IMR-90 (cell line): ENCODE results near the gene SERPING1. TPM values are rescaled to one million over a fixed set of nuclear protein-coding genes. Genes with fewer than 3 reads are reported as not detected.

Experiments
- ATAC-seq: fragments of 200-7000 bp; cut with Tn5 transposase; 2 replicates; pipeline ENCODE4 v1.9.1; 2020; ENCODE audit warnings: low read depth, mild to moderate bottlenecking, moderate library complexity
- BruUV-seq: library from RNA; stranded (reverse); fragments of 400-500 nt; replicated peaks from 2 replicates; lab custom pipeline; 2021; lab: Mats Ljungman, UMichigan
- CTCF ChIA-PET: fragments of 300-600 bp; formaldehyde crosslinking; extraction: SDS; loops from one replicate; lab custom pipeline; 2021; ENCODE audit warnings: antibody characterized with exemption; lab: Yijun Ruan, JAX
- POLR2A ChIA-PET: fragments of 300-600 bp; sonication (Branson Sonifier 250); formaldehyde crosslinking; loops from one replicate; lab custom pipeline; 2022; ENCODE audit warnings: antibody characterized with exemption; ENCODE audit not compliant: unreplicated experiment; lab: Charles Lee
- DNase-seq: peaks from one replicate; pipeline ENCODE4 v3.0.0; 2013
- H2AFZ ChIP-seq: replicated peaks from 2 replicates; pipeline ENCODE3; 2013; ENCODE audit warnings: low read length, mild to moderate bottlenecking; ENCODE audit not compliant: poor library complexity
- H2AK5ac ChIP-seq: 2 replicates; pipeline ENCODE4 v1.6.1; 2013; ENCODE audit warnings: low read depth, low read length, inconsistent platforms
- H2AK9ac ChIP-seq: replicated peaks from 2 replicates; pipeline ENCODE3; 2013; ENCODE audit warnings: mild to moderate bottlenecking, low read depth, low read length, moderate library complexity; ENCODE audit not compliant: poor library complexity
- H2BK120ac ChIP-seq: 2 replicates; pipeline ENCODE4 v1.6.1; 2013; ENCODE audit warnings: low read depth, low read length, inconsistent platforms
- H2BK15ac ChIP-seq: 3 replicates; pipeline ENCODE4 v1.6.1; 2013; ENCODE audit warnings: low read depth, low read length, inconsistent platforms
- H2BK20ac ChIP-seq: 2 replicates; pipeline ENCODE4 v1.6.1; 2013; ENCODE audit warnings: low read depth, mild to moderate bottlenecking, inconsistent platforms, low read length, moderate library complexity
- H2BK5ac ChIP-seq: 2 replicates; pipeline ENCODE4 v1.6.1; 2013; ENCODE audit warnings: mild to moderate bottlenecking, low read depth, low read length, inconsistent platforms; ENCODE audit not compliant: poor library complexity, severe bottlenecking
- H3K14ac ChIP-seq: replicated peaks from 2 replicates; pipeline ENCODE4 v1.6.1; 2013; ENCODE audit warnings: low read depth, low read length, inconsistent platforms
- H3K18ac ChIP-seq: 2 replicates; pipeline ENCODE4 v1.6.1; 2013; ENCODE audit warnings: low read depth, low read length, control low read depth
- H3K23ac ChIP-seq: 2 replicates; pipeline ENCODE4 v1.6.1; 2013; ENCODE audit warnings: low read depth, low read length, inconsistent platforms
- H3K27ac ChIP-seq: 2 replicates; pipeline ENCODE4 v1.5.1; 2013; ENCODE audit warnings: mild to moderate bottlenecking, control low read depth, low read length; ENCODE audit not compliant: insufficient read depth
- H3K27me3 ChIP-seq: 2 replicates; pipeline ENCODE4 v1.6.1; 2013; ENCODE audit warnings: low read length; ENCODE audit not compliant: control insufficient read depth, insufficient read depth
- H3K36me3 ChIP-seq: 2 replicates; pipeline ENCODE4 v1.6.1; 2013; ENCODE audit warnings: low read length, mixed read lengths; ENCODE audit not compliant: control insufficient read depth, insufficient read depth
- H3K4ac ChIP-seq: 2 replicates; pipeline ENCODE4 v1.6.1; 2013; ENCODE audit warnings: low read depth, low read length, inconsistent platforms
- H3K4me1 ChIP-seq: 2 replicates; pipeline ENCODE4 v1.6.1; 2013; ENCODE audit warnings: low read length, mixed read lengths; ENCODE audit not compliant: control insufficient read depth, insufficient read depth
- H3K4me2 ChIP-seq: 2 replicates; pipeline ENCODE4 v1.6.1; 2013; ENCODE audit warnings: low read depth, mild to moderate bottlenecking, control low read depth, low read length, moderate library complexity
- H3K4me3 ChIP-seq: 2 replicates; pipeline ENCODE4 v1.5.1; 2013; ENCODE audit warnings: low read depth, mild to moderate bottlenecking, control low read depth, low read length, moderate library complexity; ENCODE audit not compliant: insufficient read depth
- H3K56ac ChIP-seq: 2 replicates; pipeline ENCODE4 v1.6.1; 2013; ENCODE audit warnings: low read length, inconsistent platforms; ENCODE audit not compliant: insufficient read depth; ENCODE audit errors: extremely low read depth
- H3K79me1 ChIP-seq, 2 experiments: 2 replicates each; pipeline ENCODE4 v1.6.1; 2013; ENCODE audit warnings: low read length in 2 of 2, inconsistent platforms in 1 of 2, low read depth in 1 of 2
- H3K9ac ChIP-seq: 2 replicates; pipeline ENCODE4 v1.6.1; 2013; ENCODE audit warnings: low read depth, low read length, control low read depth
- H3K9me1 ChIP-seq: 2 replicates; pipeline ENCODE4 v1.6.1; 2013; ENCODE audit warnings: low read length, inconsistent platforms; ENCODE audit not compliant: insufficient read depth
- H3K9me3 ChIP-seq: 2 replicates; pipeline ENCODE4 v1.6.1; 2013; ENCODE audit warnings: low read length; ENCODE audit not compliant: control insufficient read depth, insufficient read depth
- H4K20me1 ChIP-seq: 2 replicates; pipeline ENCODE4 v1.6.1; 2013; ENCODE audit warnings: low read length, inconsistent platforms; ENCODE audit not compliant: insufficient read depth
- H4K5ac ChIP-seq: 2 replicates; pipeline ENCODE4 v1.6.1; 2013; ENCODE audit warnings: mild to moderate bottlenecking, low read depth, low read length, control low read depth
- H4K8ac ChIP-seq, 2 experiments: 2 replicates each; pipeline ENCODE4 v1.6.1; 2013; ENCODE audit warnings: low read depth in 2 of 2, low read length in 2 of 2, control low read depth in 1 of 2, inconsistent platforms in 1 of 2
- H4K91ac ChIP-seq: 2 replicates; pipeline ENCODE4 v1.6.1; 2013; ENCODE audit warnings: low read depth, low read length, inconsistent platforms; ENCODE audit not compliant: insufficient read depth
- CHD1 ChIP-seq: IDR thresholded peaks from 2 replicates; pipeline ENCODE4 v1.6.1; 2012; ENCODE audit warnings: low read depth, low read length, improper control_type of control experiment
- CTCF ChIP-seq: conservative IDR thresholded peaks from 2 replicates; pipeline ENCODE4 v1.5.1; 2012; ENCODE audit warnings: mild to moderate bottlenecking, low read depth, low read length, improper control_type of control experiment
- FOS ChIP-seq: fragments of 150-350 bp; IDR thresholded peaks from 2 replicates; pipeline ENCODE4 v1.6.1; 2016; ENCODE audit warnings: low read depth, low read length
- MAFK ChIP-seq: IDR thresholded peaks from 2 replicates; pipeline ENCODE4 v1.6.1; 2012; ENCODE audit warnings: low read depth, low read length, improper control_type of control experiment
- POLR2A ChIP-seq: IDR thresholded peaks from 2 replicates; pipeline ENCODE4 v1.6.1; 2012; ENCODE audit warnings: mild to moderate bottlenecking, low read depth, low read length
- RAD21 ChIP-seq: IDR thresholded peaks from 2 replicates; pipeline ENCODE4 v1.6.1; 2012; ENCODE audit warnings: low read length, improper control_type of control experiment
- RCOR1 ChIP-seq: IDR thresholded peaks from 2 replicates; pipeline ENCODE4 v1.6.1; 2012; ENCODE audit warnings: mild to moderate bottlenecking, low read length, improper control_type of control experiment; ENCODE audit not compliant: insufficient replicate concordance
- RFX5 ChIP-seq: IDR thresholded peaks from 2 replicates; pipeline ENCODE4 v1.8.0; 2012; ENCODE audit warnings: low read depth, mild to moderate bottlenecking, low read length, moderate library complexity
- SMC3 ChIP-seq: fragments of 150-350 bp; IDR thresholded peaks from 2 replicates; pipeline ENCODE4 v1.6.1; 2016; ENCODE audit warnings: low read depth, mild to moderate bottlenecking, antibody characterized with exemption, low read length, moderate library complexity
- WGBS, 2 experiments: methylation state at CpG; one replicate each; pipeline versions ENCODE4 v1.1.5 to v1.1.7; 2013; ENCODE audit warnings: missing lambda C conversion rate in 2 of 2; ENCODE audit not compliant: insufficient read length in 1 of 2; ENCODE audit errors: extremely low coverage in 2 of 2; 5-methylcytosine and 5-hydroxymethylcytosine counted together
- dilution Hi-C: fragments of 300-500 bp; cut with HindIII; formaldehyde crosslinking; loops from one replicate; pipeline ENCODE4 v1.14.3; 2018; ENCODE audit warnings: low sequenced_read_pairs; ENCODE audit not compliant: unreplicated experiment
- in situ Hi-C: fragments of 300-500 bp; cut with MboI; formaldehyde crosslinking; loops from 3 replicates; pipeline ENCODE4 v1.14.3; 2019; ENCODE audit warnings: low sequenced_read_pairs, inconsistent platforms, mixed read lengths
- intact Hi-C: fragments of 100-400 bp; cut with micrococcal nuclease; formaldehyde crosslinking; loops from 2 replicates; pipeline ENCODE4 v1.10.0; 2022
- polyA plus RNA-seq, 3 experiments: library from polyadenylated mRNA; depleted of rRNA; stranded (reverse); fragments of >200 nt; gene quantifications; 2 replicates each; pipeline ENCODE4 v1.2.3, GENCODE V29; 2012; ENCODE audit warnings: low replicate concordance in 1 of 3
- total RNA-seq: library from RNA; depleted of rRNA; stranded (reverse); fragments of >200 nt; gene quantifications from 2 replicates; pipeline ENCODE4 v1.2.3, GENCODE V29; 2012
- TF ChIP-seq, protein P1 (sequence below): fragments of 150-350 bp; IDR thresholded peaks from 2 replicates; pipeline ENCODE4 v1.6.1; 2016; ENCODE audit warnings: low read depth, mild to moderate bottlenecking, low read length, moderate library complexity, borderline replicate concordance

The SERPING1 gene
- total and polyA plus RNA-seq, 2 of the 4 experiments (the other 2 are of a cell fraction) = 2.0 to 30.7 TPM

DNA sequence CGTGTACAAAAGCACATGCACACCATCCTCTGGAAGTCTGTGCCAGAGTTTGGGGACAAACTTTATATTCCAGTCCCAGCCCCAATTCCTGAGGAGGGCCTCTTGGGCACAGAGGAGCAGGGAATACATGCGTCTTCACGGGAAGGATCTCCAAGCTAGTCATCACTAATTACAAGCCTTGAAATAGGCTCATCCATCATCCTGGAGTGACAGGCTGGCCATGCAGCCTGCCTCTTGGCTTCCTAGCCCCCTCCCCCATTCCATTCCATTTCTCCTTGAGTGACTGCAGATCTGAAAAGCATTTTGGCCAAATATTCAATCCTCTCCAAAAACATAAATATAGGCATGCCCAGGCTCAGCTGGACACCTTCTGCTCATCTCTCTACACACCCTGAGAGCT lies 24.8 kb downstream of the SERPING1 start:
- no peak overlapping the region for H2BK120ac ChIP-seq
- H4K5ac ChIP-seq = no peak overlapping the region
- H3K36me3 ChIP-seq = no peaks in the 10 kb centered on the region
- intact Hi-C loops = no loop called here
- no peak overlapping the region for H3K9ac ChIP-seq
- WGBS, 2 experiments = 60% methylated on average over 1 of the region's 3 CpGs; no CpG with 5 or more reads in 1 of the 2 experiments
- BruUV-seq = no TSS peak
- POLR2A ChIA-PET = no interaction called here
- no peak overlapping the region for H3K14ac ChIP-seq
- dilution Hi-C loops = no loop called here
- H3K4me1 ChIP-seq = no peaks in the 10 kb centered on the region
- H3K9me1 ChIP-seq = no peaks in the 10 kb centered on the region
- in situ Hi-C loops = no loop called here
- no peak overlapping the region for H2BK15ac ChIP-seq
- H3K56ac ChIP-seq = no peak overlapping the region
- H3K4ac ChIP-seq = no peak overlapping the region
- no peaks in the 10 kb centered on the region; the same call in 1 of the 2 replicates for H3K27me3 ChIP-seq
- H3K79me1 ChIP-seq = no peaks in the 10 kb centered on the region
- no peak overlapping the region for H2AFZ ChIP-seq
- no peak overlapping the region for H2AK9ac ChIP-seq
- no peak overlapping the region for H2BK5ac ChIP-seq
- no peak overlapping the region for H3K27ac ChIP-seq
- no peak overlapping the region for H3K18ac ChIP-seq
- no peak overlapping the region for H2AK5ac ChIP-seq
- H3K4me2 ChIP-seq = no peak overlapping the region
- no peak overlapping the region for H4K91ac ChIP-seq
- TF ChIP-seq CTCF = no peak
- TF ChIP-seq SMC3 = no peak
- TF ChIP-seq MAFK = no peak
- TF ChIP-seq RCOR1 = no peak
- TF ChIP-seq RFX5 = no peak
- no peak for TF ChIP-seq CHD1
- TF ChIP-seq, protein P1, sequence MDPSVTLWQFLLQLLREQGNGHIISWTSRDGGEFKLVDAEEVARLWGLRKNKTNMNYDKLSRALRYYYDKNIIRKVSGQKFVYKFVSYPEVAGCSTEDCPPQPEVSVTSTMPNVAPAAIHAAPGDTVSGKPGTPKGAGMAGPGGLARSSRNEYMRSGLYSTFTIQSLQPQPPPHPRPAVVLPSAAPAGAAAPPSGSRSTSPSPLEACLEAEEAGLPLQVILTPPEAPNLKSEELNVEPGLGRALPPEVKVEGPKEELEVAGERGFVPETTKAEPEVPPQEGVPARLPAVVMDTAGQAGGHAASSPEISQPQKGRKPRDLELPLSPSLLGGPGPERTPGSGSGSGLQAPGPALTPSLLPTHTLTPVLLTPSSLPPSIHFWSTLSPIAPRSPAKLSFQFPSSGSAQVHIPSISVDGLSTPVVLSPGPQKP = no peak
- no peak for TF ChIP-seq FOS
- TF ChIP-seq POLR2A = no peak
- TF ChIP-seq RAD21 = no peak
- no peak for ATAC-seq
- H2BK20ac ChIP-seq = no peak overlapping the region
- H3K4me3 ChIP-seq = no peak overlapping the region
- CTCF ChIA-PET = no interaction called here
- H3K9me3 ChIP-seq = peaks cover 4% of the 10 kb centered on the region; the same call in 1 of the 2 replicates
- H4K8ac ChIP-seq = no peak overlapping the region
- DNase-seq = no peak
- no peak overlapping the region for H3K23ac ChIP-seq
- no peaks in the 10 kb centered on the region for H4K20me1 ChIP-seq
